Liver (tissue), 9 donors: Measurements from ENCODE around the gene ARPP21. TPM values are rescaled to one million over a fixed set of nuclear protein-coding genes. Genes with fewer than 3 reads are reported as not detected.

Experiments used
- DNase-seq: peaks from one replicate; pipeline ENCODE4 v3.0.0-alpha.2; 2017; ENCODE audit warnings: low spot score
- H3K27ac ChIP-seq, 2 donors: one replicate each; pipeline ENCODE4 v1.7.0; 2013; ENCODE audit warnings: inconsistent platforms in 2 of 2, low read length in 2 of 2, control low read depth in 1 of 2, low read depth in 1 of 2, mild to moderate bottlenecking in 1 of 2
- H3K27me3 ChIP-seq, 4 donors: one replicate each; pipeline versions ENCODE4 v1.6.1 to v1.7.0; 2013; ENCODE audit warnings: low read length in 3 of 4, inconsistent platforms in 1 of 4, mild to moderate bottlenecking in 1 of 4, moderate library complexity in 1 of 4; ENCODE audit not compliant: control insufficient read depth in 4 of 4, insufficient read depth in 4 of 4
- H3K36me3 ChIP-seq, 4 donors: one replicate each; pipeline versions ENCODE4 v1.6.1 to v1.7.0; 2013; ENCODE audit warnings: low read length in 3 of 4, mild to moderate bottlenecking in 3 of 4, low read depth in 1 of 4, moderate library complexity in 1 of 4; ENCODE audit not compliant: control insufficient read depth in 4 of 4, insufficient read depth in 3 of 4
- H3K4me1 ChIP-seq, 4 donors: one replicate each; pipeline versions ENCODE4 v1.6.1 to v1.7.0; 2013; ENCODE audit warnings: low read length in 3 of 4, mild to moderate bottlenecking in 3 of 4, moderate library complexity in 1 of 4; ENCODE audit not compliant: control insufficient read depth in 4 of 4, insufficient read depth in 4 of 4
- H3K4me3 ChIP-seq, 3 donors: one replicate each; pipeline versions ENCODE4 v1.6.1 to v1.7.0; 2013; ENCODE audit warnings: low read length in 3 of 3, control low read depth in 1 of 3, low read depth in 1 of 3, mild to moderate bottlenecking in 1 of 3
- H3K9ac ChIP-seq, 2 donors: one replicate each; pipeline ENCODE4 v1.7.0; 2013; ENCODE audit warnings: low read length in 2 of 2, mild to moderate bottlenecking in 2 of 2, moderate library complexity in 2 of 2, control low read depth in 1 of 2, low read depth in 1 of 2
- H3K9me3 ChIP-seq, 4 donors: one replicate each; pipeline versions ENCODE4 v1.6.1 to v1.7.0; 2013; ENCODE audit warnings: low read length in 3 of 4; ENCODE audit not compliant: control insufficient read depth in 4 of 4
- CTCF ChIP-seq: fragments of 150-350 bp; IDR thresholded peaks from 2 replicates; pipeline ENCODE4 v1.5.1; 2017; ENCODE audit warnings: improper control_type of control experiment, low read depth, low read length; ENCODE audit not compliant: missing input control
- EGR1 ChIP-seq, 2 donors: IDR thresholded peaks; 2 replicates each; pipeline ENCODE4 v1.6.1; 2016 to 2018; ENCODE audit warnings: antibody characterized with exemption in 2 of 2, low read depth in 2 of 2
- FOXA1 ChIP-seq: IDR thresholded peaks from 2 replicates; pipeline ENCODE4 v1.6.1; 2016; ENCODE audit warnings: antibody characterized with exemption
- FOXA2 ChIP-seq: IDR thresholded peaks from 2 replicates; pipeline ENCODE4 v1.6.1; 2016; ENCODE audit warnings: antibody characterized with exemption
- GABPA ChIP-seq, 2 donors: IDR thresholded peaks in 1 of 2; conservative IDR thresholded peaks in 1 of 2; 2 replicates each; pipeline ENCODE4 v1.6.1; 2016; ENCODE audit warnings: antibody characterized with exemption in 2 of 2, mild to moderate bottlenecking in 1 of 2, moderate library complexity in 1 of 2
- HNF4A ChIP-seq, 2 donors: conservative IDR thresholded peaks; 2 replicates each; pipeline ENCODE4 v1.6.1; 2016; ENCODE audit warnings: antibody characterized with exemption in 2 of 2, mild to moderate bottlenecking in 2 of 2
- HNF4G ChIP-seq: IDR thresholded peaks from 2 replicates; pipeline ENCODE4 v1.6.1; 2016; ENCODE audit warnings: antibody characterized with exemption
- JUND ChIP-seq, 2 donors: IDR thresholded peaks; 2 replicates each; pipeline ENCODE4 v1.6.1; 2016; ENCODE audit warnings: antibody characterized with exemption in 2 of 2
- NR2F2 ChIP-seq: IDR thresholded peaks from 2 replicates; pipeline ENCODE4 v1.6.1; 2016; ENCODE audit warnings: antibody characterized with exemption
- RAD21 ChIP-seq, 2 donors: IDR thresholded peaks; 2 replicates each; pipeline ENCODE4 v1.6.1; 2016; ENCODE audit warnings: antibody characterized with exemption in 2 of 2, mild to moderate bottlenecking in 2 of 2
- RXRA ChIP-seq, 2 donors: IDR thresholded peaks; 2 replicates each; pipeline ENCODE4 v1.6.1; 2017 to 2018; ENCODE audit warnings: antibody characterized with exemption in 2 of 2, mild to moderate bottlenecking in 1 of 2
- SP1 ChIP-seq: IDR thresholded peaks from 2 replicates; pipeline ENCODE4 v1.6.1; 2018; ENCODE audit warnings: antibody characterized with exemption, mild to moderate bottlenecking
- TAF1 ChIP-seq: conservative IDR thresholded peaks from 2 replicates; pipeline ENCODE4 v1.6.1; 2016; ENCODE audit warnings: antibody characterized with exemption, mild to moderate bottlenecking
- YY1 ChIP-seq: IDR thresholded peaks from 2 replicates; pipeline ENCODE4 v1.6.1; 2016; ENCODE audit warnings: antibody characterized with exemption, mild to moderate bottlenecking
- WGBS: extraction: QIAGEN DNeasy Blood & Tissue Kit; methylation state at CpG from one replicate; pipeline ENCODE4 v1.1.7; 2013; 5-methylcytosine and 5-hydroxymethylcytosine counted together
- polyA plus RNA-seq, 2 donors: library from polyadenylated mRNA; stranded (reverse) in 1 of 2; unstranded in 1 of 2; fragments of 200-250 nt in 1 of 2; fragments of >200 nt in 1 of 2; fragmentation: Nextera tagmentation in 1 of 2; extraction: Ambion mirVana in 1 of 2; gene quantifications; one replicate each; pipeline versions ENCODE4 v1.2.1 to v1.2.3, GENCODE V29; 2013 to 2015
- total RNA-seq, 2 donors: library from RNA; depleted of rRNA; stranded (reverse); fragments of >200 nt; gene quantifications; one replicate each; pipeline ENCODE4 v1.2.3, GENCODE V29; 2014
- TF ChIP-seq, protein P1 (sequence below): IDR thresholded peaks from 2 replicates; pipeline ENCODE4 v1.6.1; 2016; ENCODE audit warnings: antibody characterized with exemption
- TF ChIP-seq, protein P2 (sequence below): IDR thresholded peaks from 2 replicates; pipeline ENCODE4 v1.6.1; 2016; ENCODE audit warnings: antibody characterized with exemption
- TF ChIP-seq, protein P3 (sequence below): IDR thresholded peaks from 2 replicates; pipeline ENCODE4 v1.6.1; 2016; ENCODE audit warnings: antibody characterized with exemption, mild to moderate bottlenecking
- TF ChIP-seq, protein P4 (sequence below): IDR thresholded peaks from 2 replicates; pipeline ENCODE4 v1.6.1; 2016; ENCODE audit warnings: antibody characterized with exemption
- donor health status: healthy.
- donor health status: healthy.
- donor health status: healthy.
- donor health status: healthy.
- donor health status: healthy.

The ARPP21 gene
- total and polyA plus RNA-seq, 4 donors = 0.42 to 1.3 (median 0.66) TPM; not detected in 1

- TF ChIP-seq YY1 (no peak), EGR1 (IDR thresholded peaks at IDR 0.05; ENCODE audit: low read depth in 2 of 2) (no peak), NR2F2 (no peak), TAF1 (no peak), FOXA1 (no peak), GABPA (IDR thresholded peaks at IDR 0.05 in 1 of 2, conservative IDR thresholded peaks at IDR 0.05 in 1 of 2) (no peak), FOXA2 (no peak)
- TF ChIP-seq, protein P1, sequence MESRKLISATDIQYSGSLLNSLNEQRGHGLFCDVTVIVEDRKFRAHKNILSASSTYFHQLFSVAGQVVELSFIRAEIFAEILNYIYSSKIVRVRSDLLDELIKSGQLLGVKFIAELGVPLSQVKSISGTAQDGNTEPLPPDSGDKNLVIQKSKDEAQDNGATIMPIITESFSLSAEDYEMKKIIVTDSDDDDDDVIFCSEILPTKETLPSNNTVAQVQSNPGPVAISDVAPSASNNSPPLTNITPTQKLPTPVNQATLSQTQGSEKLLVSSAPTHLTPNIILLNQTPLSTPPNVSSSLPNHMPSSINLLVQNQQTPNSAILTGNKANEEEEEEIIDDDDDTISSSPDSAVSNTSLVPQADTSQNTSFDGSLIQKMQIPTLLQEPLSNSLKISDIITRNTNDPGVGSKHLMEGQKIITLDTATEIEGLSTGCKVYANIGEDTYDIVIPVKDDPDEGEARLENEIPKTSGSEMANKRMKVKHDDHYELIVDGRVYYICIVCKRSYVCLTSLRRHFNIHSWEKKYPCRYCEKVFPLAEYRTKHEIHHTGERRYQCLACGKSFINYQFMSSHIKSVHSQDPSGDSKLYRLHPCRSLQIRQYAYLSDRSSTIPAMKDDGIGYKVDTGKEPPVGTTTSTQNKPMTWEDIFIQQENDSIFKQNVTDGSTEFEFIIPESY = no peak
Measured at GRCh38 chr3:35647461-35647860, 8.1 kb downstream of the ARPP21 start (continued).

DNA sequence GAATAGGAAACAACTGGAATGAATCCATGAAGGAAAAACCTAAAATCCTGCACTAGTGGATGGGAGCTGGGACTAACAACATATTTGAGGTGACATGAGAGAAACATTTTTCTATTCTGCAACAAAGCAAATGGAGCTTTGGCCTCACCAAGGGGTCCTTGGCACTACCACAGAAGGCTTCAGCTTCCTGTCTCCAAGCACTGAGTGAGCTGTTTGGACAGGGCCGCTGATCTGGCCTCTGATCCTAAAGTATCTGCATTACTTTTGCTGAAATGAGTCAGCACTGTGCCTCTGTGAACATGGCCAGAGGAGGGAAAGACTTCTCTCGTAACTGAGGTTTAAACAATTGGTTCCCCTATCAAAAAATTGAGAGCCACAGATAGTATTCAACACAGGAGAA lies 9.0 kb downstream of the ARPP21 start:
- Histone ChIP-seq H3K9me3 (no peaks in the 10 kb centered on the region), H3K4me1 (no peaks in the 10 kb centered on the region), H3K36me3 (no peaks in the 10 kb centered on the region), H3K27me3 (no peaks in the 10 kb centered on the region), H3K27ac (no peak overlapping the region), H3K4me3 (no peak overlapping the region), H3K9ac (no peak overlapping the region)
- WGBS = 83% methylated on average over 2 of the region's 2 CpGs
- DNase-seq = no peak
- TF ChIP-seq YY1 (no peak), EGR1 (IDR thresholded peaks at IDR 0.05; ENCODE audit: low read depth in 2 of 2) (no peak), FOXA1 (no peak), SP1 (no peak), RXRA (IDR thresholded peaks at IDR 0.05) (no peak), JUND (IDR thresholded peaks at IDR 0.05) (no peak), FOXA2 (no peak), CTCF (no peak), NR2F2 (no peak), HNF4A (conservative IDR thresholded peaks at IDR 0.05) (no peak), RAD21 (IDR thresholded peaks at IDR 0.05) (no peak), GABPA (IDR thresholded peaks at IDR 0.05 in 1 of 2, conservative IDR thresholded peaks at IDR 0.05 in 1 of 2) (no peak), TAF1 (no peak), HNF4G (no peak)
- TF ChIP-seq, protein P1 = no peak
- TF ChIP-seq, protein P2, sequence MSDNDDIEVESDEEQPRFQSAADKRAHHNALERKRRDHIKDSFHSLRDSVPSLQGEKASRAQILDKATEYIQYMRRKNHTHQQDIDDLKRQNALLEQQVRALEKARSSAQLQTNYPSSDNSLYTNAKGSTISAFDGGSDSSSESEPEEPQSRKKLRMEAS = no peak
- TF ChIP-seq, protein P3, sequence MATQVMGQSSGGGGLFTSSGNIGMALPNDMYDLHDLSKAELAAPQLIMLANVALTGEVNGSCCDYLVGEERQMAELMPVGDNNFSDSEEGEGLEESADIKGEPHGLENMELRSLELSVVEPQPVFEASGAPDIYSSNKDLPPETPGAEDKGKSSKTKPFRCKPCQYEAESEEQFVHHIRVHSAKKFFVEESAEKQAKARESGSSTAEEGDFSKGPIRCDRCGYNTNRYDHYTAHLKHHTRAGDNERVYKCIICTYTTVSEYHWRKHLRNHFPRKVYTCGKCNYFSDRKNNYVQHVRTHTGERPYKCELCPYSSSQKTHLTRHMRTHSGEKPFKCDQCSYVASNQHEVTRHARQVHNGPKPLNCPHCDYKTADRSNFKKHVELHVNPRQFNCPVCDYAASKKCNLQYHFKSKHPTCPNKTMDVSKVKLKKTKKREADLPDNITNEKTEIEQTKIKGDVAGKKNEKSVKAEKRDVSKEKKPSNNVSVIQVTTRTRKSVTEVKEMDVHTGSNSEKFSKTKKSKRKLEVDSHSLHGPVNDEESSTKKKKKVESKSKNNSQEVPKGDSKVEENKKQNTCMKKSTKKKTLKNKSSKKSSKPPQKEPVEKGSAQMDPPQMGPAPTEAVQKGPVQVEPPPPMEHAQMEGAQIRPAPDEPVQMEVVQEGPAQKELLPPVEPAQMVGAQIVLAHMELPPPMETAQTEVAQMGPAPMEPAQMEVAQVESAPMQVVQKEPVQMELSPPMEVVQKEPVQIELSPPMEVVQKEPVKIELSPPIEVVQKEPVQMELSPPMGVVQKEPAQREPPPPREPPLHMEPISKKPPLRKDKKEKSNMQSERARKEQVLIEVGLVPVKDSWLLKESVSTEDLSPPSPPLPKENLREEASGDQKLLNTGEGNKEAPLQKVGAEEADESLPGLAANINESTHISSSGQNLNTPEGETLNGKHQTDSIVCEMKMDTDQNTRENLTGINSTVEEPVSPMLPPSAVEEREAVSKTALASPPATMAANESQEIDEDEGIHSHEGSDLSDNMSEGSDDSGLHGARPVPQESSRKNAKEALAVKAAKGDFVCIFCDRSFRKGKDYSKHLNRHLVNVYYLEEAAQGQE = no peak
- TF ChIP-seq, protein P4, sequence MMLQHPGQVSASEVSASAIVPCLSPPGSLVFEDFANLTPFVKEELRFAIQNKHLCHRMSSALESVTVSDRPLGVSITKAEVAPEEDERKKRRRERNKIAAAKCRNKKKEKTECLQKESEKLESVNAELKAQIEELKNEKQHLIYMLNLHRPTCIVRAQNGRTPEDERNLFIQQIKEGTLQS = no peak
